Measurements from ENCODE around the gene IRAK1.

DNA sequence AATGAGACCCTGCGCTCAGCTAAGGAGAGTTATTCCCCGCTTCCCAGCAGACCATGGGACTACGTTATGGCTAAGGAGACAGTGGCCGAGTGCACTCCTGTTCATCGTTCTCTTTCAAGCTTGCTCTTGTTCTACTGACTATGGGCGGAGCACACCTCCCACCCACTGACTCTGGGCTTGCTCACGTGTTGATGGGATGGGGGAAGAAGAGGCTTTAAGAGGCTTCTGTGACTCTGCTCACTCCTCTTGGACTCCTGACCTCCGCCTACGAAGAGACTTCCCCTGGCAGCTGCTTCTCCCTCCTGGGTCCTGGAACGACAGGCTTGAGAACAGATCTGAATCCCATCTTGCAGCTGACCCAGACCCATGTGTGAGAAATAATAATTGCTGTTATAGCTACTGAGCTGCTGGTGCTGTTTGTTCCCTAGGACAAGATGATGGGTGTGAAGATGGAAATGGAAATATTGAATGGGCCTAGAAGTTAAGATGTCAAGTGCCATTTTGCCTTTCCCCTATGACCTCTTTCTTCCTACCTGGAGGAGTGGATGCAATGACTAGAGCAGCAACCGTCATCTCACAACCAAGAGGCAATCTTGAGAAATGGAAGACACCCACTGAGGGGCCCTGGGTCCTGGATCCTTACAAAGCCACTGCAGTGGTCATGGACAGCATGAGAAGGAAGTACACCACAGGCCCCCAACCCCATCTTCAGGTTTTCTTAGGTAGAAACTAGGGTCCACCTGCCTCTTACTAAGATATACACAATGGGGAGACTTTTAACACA, 38.7 kb upstream of the IRAK1 start:
- TF ChIP-seq CTCF (IDR thresholded peaks at IDR 0.05; ENCODE audit: borderline replicate concordance, extremely low read depth, low read length, poor library complexity, severe bottlenecking) (no peak), EZH2 (IDR thresholded peaks at IDR 0.05; ENCODE audit: borderline replicate concordance, low read depth, low read length, severe bottlenecking) (no peak)

Measured in DND-41 (cell line).